HG02852 (cell line): Measurements from ENCODE around the gene SFTPA1.
"Not testable (repeated sequence)": the region's sequence is repeated elsewhere in the genome, so short reads cannot be mapped to it uniquely, and the experiment has no call there.

ENCODE experiments used
- ATAC-seq: cut with Tn5 transposase; IDR thresholded peaks from one replicate; pipeline ENCODE4 v1.9.1; 2021; ENCODE audit warnings: mild to moderate bottlenecking, moderate library complexity; ENCODE audit not compliant: unreplicated experiment

The SFTPA1 gene

GRCh38 chr10:79608505-79609375, 2.0 kb upstream of the SFTPA1 start:
- ATAC-seq, result no peak

DNA sequence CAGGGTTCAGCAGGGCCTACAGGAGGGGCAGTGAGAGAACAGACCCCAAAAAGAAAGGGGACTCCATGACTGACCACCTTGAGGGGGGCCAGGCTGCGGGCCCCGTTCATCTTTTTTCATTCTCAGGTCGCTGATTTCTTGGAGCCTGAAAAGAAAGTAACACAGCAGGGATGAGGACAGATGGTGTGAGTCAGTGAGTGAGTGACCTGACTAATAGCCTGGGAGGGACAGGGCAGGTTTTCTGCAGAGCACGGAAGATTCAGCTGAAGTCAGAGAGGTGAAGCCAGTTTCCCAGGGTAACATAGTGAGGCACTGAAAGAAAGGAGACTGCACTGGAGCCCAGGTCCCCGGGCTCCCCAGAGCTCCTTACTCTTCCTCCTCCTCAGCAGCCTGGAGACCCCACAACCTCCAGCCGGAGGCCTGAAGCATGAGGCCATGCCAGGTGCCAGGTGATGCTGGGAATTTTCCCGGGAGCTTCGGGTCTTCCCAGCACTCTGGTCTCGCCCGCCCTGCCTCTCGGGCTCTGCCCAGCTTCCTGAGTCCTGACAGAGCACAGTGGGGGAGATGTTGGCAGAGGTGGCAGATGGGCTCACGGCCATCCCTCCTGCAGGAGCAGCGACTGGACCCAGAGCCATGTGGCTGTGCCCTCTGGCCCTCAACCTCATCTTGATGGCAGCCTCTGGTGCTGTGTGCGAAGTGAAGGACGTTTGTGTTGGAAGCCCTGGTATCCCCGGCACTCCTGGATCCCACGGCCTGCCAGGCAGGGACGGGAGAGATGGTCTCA, 646 bp downstream of the SFTPA1 start:
- not testable (repeated sequence) for ATAC-seq

DNA sequence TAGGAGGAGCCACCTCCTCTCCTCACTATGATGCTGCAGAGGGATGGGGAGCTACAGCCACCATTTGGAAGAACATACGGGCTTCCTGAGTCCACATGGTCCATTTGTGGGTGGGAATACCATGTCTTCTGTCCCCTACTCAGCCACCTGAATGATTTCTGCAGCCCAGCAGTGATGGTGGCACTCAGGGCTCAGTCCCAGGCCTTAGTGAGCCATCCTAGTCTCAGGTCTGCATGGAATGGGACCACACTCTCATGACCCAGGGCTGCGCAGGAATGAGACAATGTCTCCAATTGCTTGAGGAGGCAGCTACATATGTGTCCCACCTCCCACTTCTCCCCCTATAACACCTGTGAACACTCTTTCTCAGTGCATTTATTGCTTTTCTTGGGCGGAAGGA, 4.8 kb downstream of the SFTPA1 start:
- ATAC-seq, result no peak

DNA sequence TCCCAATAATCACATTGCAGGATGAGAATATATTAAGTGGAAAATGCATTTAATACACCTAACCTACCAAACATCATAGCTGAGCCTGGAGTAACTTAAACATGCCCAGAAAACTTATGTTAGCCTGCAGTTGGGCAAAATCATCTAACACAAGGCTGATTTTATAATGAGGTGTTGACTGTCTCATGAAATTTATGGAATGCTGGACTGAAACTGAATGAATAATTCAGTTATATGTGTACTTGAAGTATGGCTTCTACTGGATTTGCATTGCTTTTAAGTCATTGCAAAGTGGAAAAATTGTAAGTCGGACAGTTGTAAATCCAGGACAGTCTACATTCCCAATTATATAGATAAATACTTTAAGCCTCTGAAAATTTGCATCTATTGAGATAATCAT, 5.4 kb downstream of the SFTPA1 start:
- no peak for ATAC-seq

DNA sequence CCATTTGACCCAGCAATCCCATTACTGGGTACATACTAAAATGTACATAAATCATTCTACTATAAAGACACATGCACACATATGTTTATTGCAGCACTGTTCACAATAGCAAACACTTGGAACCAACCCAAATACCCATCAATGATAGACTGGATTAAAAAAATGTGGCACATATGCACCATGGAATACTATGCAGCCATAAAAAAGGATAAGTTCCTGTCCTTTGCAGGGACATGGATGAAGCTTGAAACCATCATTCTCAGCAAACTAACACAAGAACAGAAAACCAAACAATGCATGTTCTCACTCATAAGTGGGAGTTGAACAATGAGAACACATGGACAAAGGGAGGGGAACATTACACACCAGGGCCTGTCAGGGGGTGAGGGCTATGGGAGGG, 12.9 kb downstream of the SFTPA1 start:
- ATAC-seq, result not testable (repeated sequence)

DNA sequence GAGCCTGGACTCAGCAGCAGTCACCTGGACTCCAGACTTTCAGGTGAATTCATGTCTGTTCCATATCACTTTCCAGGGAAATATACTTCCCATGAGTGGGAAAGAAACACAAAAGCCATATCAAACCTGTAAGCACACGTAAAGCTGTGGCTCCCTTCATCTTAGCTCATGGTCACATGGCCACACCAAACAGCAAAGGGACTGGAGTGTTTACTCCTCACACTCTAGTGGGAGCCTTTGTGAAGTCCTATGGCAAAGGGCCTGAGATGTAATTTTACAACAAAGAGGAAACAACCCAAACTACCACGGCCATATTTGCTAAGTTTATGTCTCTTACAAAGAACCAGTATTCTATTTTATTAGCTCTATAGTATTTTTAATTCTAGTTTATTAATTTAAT, 16.3 kb downstream of the SFTPA1 start:
- ATAC-seq, result no peak

GRCh38 chr10:79628083-79628482, 17.3 kb downstream of the SFTPA1 start:
- no peak for ATAC-seq

GRCh38 chr10:79628988-79629954, 18.5 kb downstream of the SFTPA1 start:
- no peak for ATAC-seq

- ATAC-seq, result no peak
Measured at GRCh38 chr10:79629955-79630327, 19.2 kb downstream of the SFTPA1 start.

DNA sequence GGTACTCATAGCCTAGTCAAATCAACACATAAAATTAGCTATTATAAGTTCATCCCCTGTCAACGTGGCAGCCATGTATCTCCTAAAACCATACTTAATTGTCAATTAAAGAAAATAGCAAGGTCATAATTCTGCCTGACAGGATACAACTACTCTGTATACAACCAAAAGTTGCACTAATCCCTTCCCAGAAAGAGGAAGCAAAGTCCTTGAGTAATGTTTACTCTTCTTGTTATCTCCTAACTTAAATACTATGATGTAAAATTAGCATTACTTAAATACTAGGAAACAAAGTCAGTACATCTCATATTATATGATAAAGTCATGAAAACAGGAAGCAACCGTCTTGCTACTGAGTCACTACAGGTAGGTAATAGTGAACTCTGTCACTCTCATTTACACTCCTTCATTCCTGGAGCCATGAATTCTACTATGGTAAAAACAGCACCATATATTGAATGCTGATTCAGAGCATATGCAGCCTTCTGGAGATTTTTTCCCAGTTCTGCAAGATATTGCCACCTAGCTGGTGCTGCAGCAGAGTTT, 26.0 kb downstream of the SFTPA1 start:
- ATAC-seq, result not testable (repeated sequence)

- no peak for ATAC-seq
Measured at GRCh38 chr10:79638318-79638717, 27.6 kb downstream of the SFTPA1 start.

- not testable (repeated sequence) for ATAC-seq
Measured at GRCh38 chr10:79652695-79653094, 42.0 kb downstream of the SFTPA1 start.

GRCh38 chr10:79663287-79663686, 52.5 kb downstream of the SFTPA1 start:
- not testable (repeated sequence) for ATAC-seq

GRCh38 chr10:79664686-79665085, 53.9 kb downstream of the SFTPA1 start:
- ATAC-seq, result not testable (repeated sequence)
